ENCODE data around the gene ZMYND11.
"Not testable (repeated sequence)": the region's sequence is repeated elsewhere in the genome, so short reads cannot be mapped to it uniquely, and the experiment has no call there.

The ZMYND11 gene

DNA sequence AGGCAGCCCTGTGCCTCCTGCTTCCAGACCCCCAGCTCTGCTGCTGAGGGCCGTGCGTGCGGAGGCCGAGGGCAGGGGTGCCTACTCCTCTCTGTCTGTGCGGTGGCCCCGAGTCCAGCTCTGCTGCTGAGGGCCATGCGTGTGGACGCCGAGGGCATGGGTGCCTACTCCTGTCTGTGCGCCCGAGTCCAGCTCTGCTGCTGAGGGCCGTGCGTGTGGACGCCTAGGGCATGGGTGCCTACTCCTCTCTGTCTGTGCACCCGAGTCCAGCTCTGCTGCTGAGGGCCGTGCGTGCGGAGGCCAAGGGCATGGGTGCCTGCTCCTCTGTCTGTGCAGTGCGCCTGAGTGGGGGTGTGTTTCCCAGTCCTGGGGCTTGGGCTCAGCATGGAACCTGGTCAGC, 142.7 kb downstream of the ZMYND11 start:
- no peak for DNase-seq (ENCODE audit: low read depth, low spot score)
- H3K27ac ChIP-seq, result no peak overlapping the region

DNA sequence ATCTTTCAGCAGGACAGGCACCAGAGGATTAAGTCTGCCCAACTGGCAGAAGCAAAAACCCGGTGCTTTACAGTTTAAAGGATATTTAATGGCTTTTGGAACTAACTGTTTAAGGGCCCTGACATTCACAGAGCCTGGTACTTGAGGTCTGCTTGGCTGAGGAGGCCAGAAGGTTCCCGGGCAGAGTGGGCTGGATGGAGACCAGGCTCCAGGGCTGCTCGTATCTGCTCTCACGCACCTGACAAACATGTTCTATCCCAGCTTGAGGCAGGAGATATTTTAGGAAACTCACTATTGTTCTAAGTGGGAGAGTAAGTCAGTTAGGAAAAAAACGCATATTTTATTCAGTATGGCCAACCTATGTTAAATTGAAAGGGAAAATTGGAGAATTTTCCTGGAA, 143.5 kb downstream of the ZMYND11 start:
- DNase-seq (ENCODE audit: low read depth, low spot score), result no peak
- no peak overlapping the region for H3K27ac ChIP-seq

DNA sequence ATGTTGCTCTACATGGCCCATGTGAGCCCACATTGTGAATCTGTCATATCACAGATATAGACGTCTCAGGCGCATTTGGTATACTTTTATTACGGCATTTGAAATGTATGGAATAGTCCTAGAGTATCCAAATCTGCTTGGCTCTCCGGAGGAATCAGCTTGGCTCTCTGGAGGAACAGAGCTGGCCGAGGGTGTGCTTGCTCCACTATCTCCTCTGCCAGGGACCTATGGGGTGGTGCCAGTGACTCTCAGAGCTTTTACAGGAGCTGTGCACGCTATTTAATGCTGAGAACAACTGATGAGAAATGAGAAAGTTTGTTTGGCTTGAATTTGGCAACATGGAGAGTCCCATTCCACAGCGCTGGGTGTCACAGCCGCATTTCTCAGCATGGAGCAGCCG, 144.0 kb downstream of the ZMYND11 start:
- DNase-seq (ENCODE audit: low read depth, low spot score), result no peak
- H3K27ac ChIP-seq, result no peak overlapping the region

DNA sequence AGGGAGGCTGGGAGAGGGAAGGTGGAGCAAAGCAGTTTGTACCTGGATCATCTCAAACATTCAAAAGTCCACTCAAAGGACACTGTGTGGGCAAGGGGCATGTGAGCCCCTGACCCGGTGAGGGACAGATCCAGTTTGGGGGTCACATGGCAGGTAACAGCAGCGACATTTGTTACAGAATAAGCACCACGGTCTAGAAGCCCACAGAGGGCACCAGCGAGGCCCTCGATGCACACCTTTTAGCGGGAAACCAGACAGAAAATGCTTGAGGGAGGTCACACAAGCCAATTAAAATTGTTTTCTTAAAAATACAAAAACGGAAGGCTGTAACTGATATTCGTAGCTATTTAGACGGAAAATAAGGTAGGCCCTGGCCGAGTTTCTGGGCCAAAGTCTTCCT, 144.4 kb downstream of the ZMYND11 start:
- H3K27ac ChIP-seq, result no peak overlapping the region
- DNase-seq (ENCODE audit: low read depth, low spot score), result no peak

DNA sequence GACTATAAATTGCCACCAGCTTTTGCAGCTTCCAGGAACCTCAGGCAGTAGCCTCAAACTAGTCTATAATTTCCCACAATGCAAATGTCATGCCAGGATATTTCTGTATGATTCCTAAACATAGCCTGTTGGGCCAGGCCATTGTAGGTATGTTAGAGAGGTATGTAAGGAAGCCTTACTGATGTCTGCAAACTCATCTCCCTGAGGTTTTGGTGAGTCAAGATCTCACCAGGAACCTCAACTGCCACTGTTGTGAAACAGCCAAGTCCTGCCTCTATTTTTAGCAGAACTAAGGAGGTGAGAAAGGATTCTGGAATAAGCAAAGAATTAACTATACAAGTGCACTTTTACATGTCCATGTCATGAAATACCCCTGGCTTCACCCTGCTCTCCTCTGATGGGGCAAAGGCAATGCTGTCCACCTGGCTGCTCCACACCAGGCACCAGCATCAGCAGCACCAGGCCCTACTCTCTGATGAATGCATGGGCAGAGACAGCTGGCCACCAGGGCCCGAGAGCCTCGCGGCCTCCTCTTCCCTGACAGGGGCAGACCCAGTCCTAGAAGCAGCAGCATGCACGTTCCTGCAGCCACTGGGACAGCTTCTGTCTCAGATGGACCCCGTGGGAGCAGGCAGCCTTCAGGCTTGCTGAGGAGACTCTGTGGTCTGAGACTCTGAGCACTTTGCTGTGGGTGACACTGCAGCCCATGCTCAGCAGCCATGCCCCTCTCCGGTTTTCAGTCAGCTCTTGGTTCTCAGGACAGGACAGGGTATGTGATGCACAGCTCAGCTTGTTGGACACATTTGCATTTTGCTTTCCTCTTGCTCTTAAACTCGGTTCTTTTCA, 147.3 kb downstream of the ZMYND11 start:
- no peak overlapping the region for H3K27ac ChIP-seq
- peak; percentile 22 for DNase-seq (ENCODE audit: low read depth, low spot score)

DNA sequence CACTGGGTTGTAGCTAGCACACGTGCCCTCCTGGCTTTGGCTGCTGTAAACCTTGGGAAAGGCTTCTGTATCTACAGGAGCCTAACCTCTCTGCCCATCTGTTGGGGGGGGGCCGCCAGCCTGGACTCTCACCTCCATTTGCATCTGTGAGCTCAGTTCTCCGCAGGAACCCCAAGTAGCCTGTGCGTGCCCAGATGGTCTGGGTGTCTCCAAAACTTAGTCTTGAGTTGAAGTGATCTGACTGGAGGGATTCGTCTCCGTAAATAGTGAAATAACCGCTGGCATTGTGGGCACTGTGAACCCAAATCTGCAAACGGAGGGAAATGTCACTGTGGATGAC, 147.9 kb downstream of the ZMYND11 start:
- H3K27ac ChIP-seq, result no peak overlapping the region
- DNase-seq (ENCODE audit: low read depth, low spot score), result no peak

DNA sequence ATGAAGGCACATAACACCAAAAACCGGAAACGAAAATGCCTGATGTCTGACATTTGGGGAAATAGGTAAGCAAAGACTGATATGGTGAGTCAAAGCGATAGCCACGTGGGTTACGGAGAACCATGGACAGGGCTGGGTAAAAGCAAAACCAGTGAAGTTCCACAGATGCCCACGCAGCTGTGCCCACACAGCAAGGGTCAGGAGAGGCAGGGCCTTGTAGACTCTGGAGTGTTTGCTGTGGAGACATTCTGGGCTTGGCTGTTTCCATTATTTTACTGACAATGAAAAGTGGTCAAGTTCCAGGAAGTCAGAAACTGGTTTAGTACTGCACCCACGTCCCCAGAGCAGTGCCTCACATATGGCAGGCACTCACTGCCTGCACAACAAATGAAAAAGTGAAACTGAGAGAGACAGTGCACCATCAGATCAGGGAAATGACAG, 148.7 kb downstream of the ZMYND11 start:
- no peak overlapping the region for H3K27ac ChIP-seq
- no peak for DNase-seq (ENCODE audit: low read depth, low spot score)

DNA sequence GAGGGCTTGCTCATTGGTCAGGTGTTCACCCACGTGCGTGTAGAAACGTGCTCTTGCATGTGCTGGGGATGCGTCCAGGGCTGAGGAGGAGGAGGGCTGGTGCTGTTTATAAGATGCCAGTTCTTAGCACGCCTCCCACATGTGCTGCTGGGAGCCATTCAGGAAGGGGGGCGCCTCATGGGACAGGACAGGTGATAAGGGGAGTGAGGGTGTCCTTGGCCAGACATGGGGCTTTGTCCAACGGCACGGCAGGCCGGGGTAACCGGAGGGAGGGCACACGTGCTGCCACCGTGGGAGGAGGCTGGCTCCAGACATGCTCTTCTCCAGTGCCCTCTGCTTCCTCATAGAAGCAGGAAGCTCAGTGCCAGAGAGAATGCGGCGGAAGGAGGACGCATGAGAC, 150.0 kb downstream of the ZMYND11 start:
- H3K27ac ChIP-seq, result no peak overlapping the region
- no peak for DNase-seq (ENCODE audit: low read depth, low spot score)

DNA sequence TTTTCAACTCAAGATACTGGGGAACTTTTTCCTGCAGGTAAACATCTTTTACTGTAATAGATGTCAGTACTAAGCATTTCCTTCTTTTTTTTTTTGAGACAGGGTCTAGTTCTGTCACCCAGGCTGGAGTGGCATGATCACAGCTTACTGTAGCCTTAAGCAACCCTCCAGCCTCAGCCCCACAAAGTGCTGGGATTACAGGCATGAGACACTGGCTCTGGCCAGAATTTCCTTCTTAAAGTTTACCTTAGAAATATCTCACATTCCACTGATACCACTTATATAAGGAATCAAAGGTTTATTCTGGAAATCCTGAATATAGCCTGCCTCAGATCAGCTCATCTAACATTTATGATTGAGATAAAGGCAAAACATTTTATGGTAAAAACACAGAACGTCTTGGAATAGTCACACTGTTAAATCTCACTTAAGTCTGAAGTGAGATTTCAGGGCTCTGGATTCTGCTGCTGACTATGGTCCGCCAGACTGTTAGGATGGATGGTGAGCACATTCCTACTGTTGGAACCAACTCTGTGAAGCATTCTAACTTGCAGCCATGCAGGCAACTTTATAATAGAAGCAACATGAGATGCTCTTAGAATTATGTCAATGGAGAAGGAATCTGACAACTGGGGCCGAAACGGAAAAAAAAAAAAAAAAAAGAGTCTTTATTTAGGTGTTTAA, 151.9 kb downstream of the ZMYND11 start:
- no peak overlapping the region for H3K27ac ChIP-seq

DNA sequence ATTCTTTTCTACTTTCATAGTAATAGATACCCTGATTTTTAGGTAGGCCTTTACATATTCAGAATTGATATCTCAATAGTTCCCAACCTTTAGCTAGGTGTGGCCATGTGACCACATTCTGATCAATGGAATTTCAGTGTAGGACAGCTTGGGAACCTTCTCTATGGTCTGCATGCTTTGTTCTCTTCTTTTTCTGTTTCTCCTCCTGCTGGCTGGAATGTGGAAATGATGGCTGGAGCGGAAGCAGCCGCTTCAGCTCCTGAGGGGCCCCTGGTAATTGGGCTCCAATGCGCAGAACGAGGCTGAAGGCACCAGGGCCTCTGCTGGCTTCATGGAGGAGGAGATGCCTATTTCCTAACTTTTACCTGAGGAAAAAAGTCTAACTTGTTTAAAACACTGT, 152.6 kb downstream of the ZMYND11 start:
- DNase-seq (ENCODE audit: low read depth, low spot score), result no peak
- no peak overlapping the region for H3K27ac ChIP-seq

More for the DNA sequence above, 151.9 kb downstream of the ZMYND11 start:
- no peak for DNase-seq (ENCODE audit: low read depth, low spot score)

DNA sequence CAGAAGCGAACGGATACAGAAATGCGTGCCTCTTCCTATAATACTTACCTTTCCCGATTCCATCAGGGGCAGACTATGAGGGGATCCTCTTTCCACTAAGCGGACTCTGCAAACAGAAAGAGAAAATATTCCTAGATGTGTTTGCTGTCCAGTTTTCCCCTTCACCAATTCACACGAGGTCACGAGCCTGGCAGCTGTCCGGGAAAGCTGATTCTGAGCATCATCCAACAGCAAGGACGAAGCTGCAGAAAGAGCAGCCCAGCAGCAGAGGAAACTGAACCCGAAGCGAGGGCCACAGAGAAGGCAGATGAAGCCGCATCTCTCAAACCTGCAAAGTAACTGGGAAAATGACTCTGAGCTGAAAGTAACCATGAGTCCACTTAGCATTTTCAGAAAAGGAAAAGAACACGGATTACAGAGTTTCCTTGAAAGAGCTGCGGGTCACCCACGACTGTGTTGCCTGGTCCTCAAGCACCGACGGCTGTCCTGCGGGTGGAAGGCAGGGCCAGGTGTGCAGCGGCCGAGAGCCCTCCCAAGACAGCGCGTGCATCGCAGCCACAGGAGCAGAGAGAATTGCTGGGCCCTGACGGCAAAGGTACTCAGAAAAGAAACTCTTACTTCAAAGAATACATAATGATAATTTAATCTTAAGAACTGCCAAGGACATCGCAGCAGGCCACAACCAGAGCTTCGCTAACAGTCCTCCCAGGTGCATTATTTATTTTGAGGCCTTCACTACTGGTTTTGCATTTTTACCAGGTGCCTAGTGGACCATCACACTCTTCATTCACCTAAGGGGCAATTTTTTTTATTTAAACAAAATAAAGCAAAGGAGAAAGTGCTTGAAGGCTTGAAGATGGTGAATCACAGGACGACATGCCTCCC, 153.3 kb downstream of the ZMYND11 start:
- H3K27ac ChIP-seq, result no peak overlapping the region

DNA sequence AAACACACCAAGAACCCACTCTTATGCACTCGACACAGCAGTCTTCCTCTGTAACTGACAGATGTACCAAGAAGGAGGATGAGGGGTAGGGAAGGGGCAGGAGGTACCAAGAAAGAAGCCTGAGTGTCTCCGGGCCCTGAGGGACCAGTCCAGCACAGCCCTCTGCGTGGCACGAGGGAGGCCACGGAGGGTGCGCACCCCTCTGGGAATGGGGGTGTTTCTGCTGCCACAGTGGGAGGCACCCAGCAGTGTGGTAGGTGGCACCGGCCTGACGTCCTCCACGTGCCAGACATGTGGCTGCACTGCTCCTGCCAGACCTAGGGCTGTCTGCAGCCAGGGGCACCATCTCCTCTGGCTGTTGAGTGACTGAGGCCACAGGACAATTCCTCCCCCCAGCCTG, 154.3 kb downstream of the ZMYND11 start:
- DNase-seq (ENCODE audit: low read depth, low spot score), result no peak
- H3K27ac ChIP-seq, result no peak overlapping the region

More for the DNA sequence above, 153.3 kb downstream of the ZMYND11 start:
- DNase-seq (ENCODE audit: low read depth, low spot score), result no peak

DNA sequence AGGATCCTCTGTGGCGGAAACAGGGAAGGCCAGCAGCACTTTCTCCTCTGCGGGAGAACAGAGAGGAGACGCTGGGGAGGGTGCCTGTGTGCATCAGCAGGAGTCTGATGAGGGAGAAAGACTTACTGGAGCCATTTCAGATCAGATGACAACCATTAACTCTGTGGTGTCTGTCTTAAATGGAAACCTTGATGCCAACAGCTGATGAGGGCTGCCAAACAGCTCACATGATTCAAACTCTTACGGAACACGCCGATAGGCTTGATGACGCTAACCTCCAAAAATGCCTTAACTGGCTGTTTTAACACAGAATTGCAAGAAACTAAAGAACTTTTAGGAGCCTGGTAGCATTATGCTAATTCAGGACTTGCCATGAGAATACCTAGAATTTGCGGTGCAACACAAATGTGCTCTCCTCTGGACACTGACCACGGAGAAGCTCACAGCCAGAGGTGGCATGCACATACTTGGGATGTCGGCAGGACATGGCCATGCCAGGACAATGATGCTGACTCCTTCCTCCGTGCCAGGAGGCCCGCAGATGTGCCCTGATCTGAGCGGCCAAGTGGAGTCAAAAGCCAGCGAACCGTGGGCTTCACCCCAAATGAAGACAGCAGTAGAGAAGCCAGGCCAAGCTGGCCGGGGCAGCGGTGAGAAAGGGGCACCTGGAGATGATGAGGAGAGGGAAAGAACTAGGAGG, 154.9 kb downstream of the ZMYND11 start:
- no peak overlapping the region for H3K27ac ChIP-seq
- no peak for DNase-seq (ENCODE audit: low read depth, low spot score)

DNA sequence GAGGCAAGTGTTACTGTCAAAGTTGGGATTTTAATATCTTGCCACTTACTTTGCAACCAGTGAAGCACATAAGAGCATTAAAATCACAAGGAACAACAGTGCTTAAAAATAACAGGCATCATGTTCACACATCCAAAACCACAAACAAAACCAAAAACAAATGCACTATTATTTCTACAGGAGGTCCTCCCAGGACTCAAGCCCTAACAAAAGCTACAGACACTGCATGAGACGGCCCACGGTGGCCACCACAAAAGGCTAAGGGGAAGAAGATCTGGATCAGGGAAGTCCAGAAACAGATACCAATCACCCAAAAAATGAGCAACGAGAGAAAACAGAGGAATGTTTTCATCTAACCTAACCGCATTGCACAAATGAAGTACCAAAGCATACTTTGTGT, 158.4 kb downstream of the ZMYND11 start:
- DNase-seq (ENCODE audit: low read depth, low spot score), result no peak
- H3K27ac ChIP-seq, result no peak overlapping the region

DNA sequence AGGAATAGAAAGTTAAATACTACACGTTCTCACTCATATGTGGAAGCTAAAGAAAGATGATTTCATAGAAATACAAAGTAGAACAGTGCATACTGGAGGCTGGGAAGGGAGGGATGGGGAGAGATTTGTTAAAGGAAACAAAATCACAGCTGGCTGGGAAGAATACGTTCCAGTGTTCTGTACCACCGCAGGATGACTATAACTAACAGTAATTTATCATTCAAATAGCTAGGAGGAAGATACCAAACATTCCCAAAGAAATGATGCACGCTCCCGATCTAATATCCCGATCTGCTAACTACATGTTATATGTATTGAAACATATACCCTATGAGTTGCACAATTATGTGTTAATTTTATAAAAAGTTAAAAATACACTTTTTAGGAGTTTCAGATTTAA, 162.3 kb downstream of the ZMYND11 start:
- H3K27ac ChIP-seq, result no peak overlapping the region
- no peak for DNase-seq (ENCODE audit: low read depth, low spot score)

DNA sequence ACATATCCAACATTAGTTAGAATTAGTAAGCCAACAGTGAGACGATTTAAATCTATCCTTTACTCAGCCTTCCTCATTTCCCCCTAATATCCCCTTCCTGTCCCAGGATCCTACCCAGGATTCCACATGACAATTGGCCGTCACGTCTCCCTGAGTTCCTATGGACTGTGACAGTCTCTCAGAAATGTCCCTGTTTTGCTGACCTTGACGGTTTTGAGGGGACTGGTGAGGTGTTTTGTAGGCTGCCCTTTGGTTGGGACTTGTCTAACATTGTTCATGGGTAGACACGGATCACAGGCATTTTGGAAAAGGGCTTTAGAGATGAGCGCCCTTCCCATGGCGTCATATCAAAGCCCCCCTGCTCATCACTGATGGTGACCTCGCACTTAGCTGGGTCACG, 162.8 kb downstream of the ZMYND11 start:
- H3K27ac ChIP-seq, result no peak overlapping the region
- DNase-seq (ENCODE audit: low read depth, low spot score), result no peak

DNA sequence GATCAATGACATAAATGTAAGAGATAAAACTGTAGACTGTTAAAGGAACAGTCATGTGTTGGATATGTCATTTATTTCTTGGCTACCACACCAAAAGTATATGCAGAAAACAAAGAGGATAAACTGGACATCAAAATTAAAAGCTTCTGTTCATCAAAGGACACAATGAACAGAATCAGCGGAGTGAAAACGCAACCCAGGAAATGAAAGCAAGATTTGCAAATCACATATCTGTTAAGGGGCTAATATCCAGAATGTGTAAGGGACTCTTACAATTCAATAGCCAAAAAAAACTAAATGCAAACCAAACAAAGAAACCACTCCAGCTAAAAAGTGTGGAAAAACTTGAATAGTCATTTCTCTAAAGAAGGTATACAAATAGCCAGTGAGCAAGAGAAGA, 164.3 kb downstream of the ZMYND11 start:
- no peak overlapping the region for H3K27ac ChIP-seq
- DNase-seq (ENCODE audit: low read depth, low spot score), result no peak

DNA sequence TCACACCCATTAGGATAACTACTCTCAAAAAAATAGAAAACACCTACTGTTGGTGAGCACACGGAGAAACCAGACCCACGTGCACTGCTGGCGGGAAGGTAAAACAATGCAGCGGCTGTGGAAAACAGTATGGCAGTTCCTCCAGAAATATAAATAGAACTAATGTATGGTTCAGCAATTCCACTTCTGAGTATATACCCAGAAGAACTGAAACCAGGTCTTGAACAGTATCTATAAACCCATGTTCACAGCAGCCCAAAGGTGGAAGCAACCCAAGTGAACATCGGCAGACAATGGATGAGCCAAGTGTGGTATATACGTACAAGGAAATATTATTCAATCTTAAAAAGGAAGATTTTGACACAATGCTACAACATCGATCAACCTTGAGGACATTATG, 164.7 kb downstream of the ZMYND11 start:
- no peak overlapping the region for H3K27ac ChIP-seq
- no peak for DNase-seq (ENCODE audit: low read depth, low spot score)

DNA sequence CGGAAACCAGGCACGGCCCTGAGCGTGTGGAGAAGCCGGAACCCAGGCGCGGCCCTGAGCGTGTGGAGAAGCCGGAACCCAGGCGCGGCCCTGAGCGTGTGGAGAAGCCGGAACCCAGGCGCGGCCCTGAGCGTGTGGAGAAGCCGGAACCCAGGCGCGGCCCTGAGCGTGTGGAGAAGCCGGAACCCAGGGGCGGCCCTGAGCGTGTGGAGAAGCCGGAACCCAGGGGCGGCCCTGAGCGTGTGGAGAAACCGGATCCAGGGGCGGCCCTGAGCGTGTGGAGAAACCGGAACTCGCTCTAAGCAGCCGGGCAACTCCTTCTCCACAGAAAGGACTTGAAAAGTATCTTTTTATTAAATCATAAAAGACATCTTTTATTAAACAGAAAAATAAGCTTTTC, 165.3 kb downstream of the ZMYND11 start:
- H3K27ac ChIP-seq; DNase-seq (ENCODE audit: low read depth, low spot score): not testable (repeated sequence)

DNA sequence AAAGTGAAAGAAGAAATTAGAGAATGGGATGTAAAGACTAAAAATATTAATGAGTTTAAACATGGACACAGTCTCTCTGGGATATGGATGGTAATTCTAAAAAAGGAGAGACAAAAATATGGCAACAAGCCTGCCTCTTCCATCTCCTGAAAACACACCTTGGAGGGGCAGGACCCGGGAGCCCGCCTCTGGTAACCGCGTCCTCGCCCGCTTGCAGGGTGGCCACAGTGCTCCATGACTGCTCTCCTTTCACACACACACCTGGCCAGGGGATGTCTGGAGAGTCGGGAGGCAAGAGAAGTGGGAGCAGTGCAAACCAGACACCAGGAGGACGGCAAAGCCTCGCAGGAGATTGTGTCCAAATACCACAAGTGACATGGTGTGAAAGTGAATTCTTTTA, 166.3 kb downstream of the ZMYND11 start:
- no peak overlapping the region for H3K27ac ChIP-seq
- no peak for DNase-seq (ENCODE audit: low read depth, low spot score)
